Activated CD4-positive, alpha-beta T cell treated with anti-CD3 and anti-CD28 coated beads, Interleukin-2, amount 50 U/mL, for 1 hour (primary cell): ENCODE data around the gene ADRA2C.

Source experiments
- DNase-seq: peaks from one replicate; pipeline ENCODE4 v3.0.0-alpha.2; 2020

The ADRA2C gene

GRCh38 chr4:3780347-3781171 is 14.4 kb downstream of the ADRA2C start:
- no peak for DNase-seq

- DNase-seq: no peak
Observed at GRCh38 chr4:3781193-3781886, 15.2 kb downstream of the ADRA2C start.

- DNase-seq: no peak
Observed at GRCh38 chr4:3781997-3782930, 16.1 kb downstream of the ADRA2C start.

- no peak for DNase-seq
Observed at GRCh38 chr4:3783693-3784306, 17.6 kb downstream of the ADRA2C start.

GRCh38 chr4:3784454-3785291 is 18.5 kb downstream of the ADRA2C start:
- no peak for DNase-seq

GRCh38 chr4:3785292-3785565 is 19.0 kb downstream of the ADRA2C start:
- no peak for DNase-seq

DNA sequence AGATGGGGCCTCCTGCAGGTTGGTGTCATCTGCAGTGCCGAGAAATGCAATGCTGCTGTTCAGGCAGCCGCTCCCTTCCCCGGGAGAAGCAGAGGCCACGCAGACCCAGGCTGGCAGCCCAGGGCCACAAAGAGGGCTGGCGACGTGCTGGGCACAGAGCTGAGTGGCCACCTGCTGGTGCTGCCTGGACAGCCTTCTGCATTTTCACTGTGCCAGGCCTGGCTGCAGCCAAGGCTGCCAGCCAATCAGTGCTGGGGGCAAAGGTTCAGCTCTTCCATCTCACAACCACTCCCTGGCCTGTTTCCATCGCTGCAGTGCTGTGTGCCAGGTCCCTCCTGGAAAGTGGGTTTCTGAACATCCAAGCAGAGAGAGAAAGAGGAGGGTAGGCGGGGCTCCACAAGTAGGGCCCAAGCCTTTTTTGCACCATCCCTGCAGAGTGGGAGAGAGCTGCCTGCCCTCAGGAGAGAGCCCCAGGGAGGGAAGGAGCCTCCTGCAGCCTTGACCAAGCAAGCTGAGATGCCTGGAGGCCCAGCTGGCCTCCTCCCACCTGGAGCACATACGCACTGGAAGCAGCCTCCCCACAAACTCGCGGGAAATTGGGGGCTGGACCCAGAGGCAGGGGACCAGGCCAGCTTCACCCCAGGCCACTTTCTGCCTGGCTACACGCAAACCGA is 20.1 kb downstream of the ADRA2C start:
- DNase-seq: no peak

DNA sequence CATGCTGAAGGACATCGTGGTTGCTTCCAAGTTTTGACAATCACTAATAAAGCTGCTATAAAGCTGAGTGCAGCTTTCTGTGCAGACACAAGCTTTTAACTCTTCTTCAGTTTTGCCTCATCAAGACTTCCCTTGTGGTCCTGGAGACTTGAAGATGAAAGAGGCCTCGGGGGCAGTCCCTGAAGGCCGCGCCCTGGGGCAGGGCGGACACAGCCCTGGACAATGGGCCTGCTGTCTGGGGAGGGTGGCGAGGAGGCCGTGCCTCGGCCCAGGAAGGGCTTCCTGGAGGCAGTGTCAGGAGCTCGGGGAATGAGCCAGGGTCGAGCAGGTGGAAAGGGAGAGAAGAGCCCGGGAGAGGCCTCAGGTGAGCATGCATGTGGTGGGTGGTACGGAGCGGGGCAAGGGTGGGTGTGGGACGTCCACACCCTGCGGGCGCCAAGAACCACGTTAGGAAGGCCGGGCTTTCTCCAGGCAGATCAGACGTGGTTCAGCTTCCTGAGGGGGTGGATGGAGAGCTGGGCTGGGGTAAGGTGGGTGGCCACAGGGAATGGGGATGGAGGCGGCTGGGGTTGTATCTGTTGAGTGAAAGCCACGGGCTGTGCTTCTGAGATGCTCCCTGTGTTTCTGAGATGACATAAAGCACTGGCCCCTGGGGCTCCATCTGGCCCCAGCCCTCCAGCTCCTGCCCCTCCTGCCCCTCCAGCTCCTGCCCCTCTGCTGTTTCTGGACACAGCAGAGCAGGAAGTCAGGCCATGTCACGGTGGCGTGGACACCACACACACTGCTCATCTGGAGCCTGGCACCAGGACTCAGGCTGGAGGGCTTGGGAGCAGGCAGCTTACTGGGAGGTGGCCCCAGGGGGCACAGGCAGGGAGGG is 21.5 kb downstream of the ADRA2C start:
- no peak for DNase-seq

DNA sequence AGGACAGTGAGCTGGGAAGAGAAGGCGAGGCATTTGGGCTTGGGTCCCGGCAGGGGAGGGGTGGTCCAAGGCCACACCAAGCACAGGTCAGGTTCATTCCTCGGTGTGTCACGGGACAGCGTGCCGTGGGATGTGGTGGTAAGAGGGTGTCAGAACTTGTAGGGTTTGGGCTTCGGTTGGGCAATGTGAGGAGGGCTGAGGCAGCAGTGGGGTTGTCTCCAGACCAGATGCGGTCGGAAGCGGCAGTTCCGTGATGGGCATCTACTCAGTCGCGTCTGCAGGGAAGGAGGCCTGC is 22.1 kb downstream of the ADRA2C start:
- DNase-seq: no peak

GRCh38 chr4:3789587-3789986 is 23.4 kb downstream of the ADRA2C start:
- DNase-seq: no peak

- DNase-seq: no peak
Observed at GRCh38 chr4:3790006-3790561, 23.9 kb downstream of the ADRA2C start.

DNA sequence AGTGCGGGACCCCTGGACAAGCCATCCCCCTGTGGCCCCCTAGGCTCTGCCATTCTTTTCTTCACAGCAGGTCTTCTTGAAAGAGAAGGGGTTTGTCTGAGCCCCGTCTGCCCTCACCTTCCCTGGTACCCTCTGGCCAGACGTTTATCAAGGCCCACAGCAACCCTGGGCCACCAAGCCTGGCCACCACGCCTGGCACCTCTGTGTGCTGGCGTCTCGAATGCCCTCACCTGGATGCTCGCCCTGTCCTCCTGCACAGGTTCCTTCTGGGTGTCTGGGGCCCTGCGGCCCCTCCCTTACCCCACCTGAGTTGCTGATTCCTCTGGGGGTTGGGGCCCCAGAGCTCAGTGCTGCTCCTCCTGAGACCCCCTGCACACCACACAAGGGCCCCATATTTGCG is 25.1 kb downstream of the ADRA2C start:
- DNase-seq: no peak

DNA sequence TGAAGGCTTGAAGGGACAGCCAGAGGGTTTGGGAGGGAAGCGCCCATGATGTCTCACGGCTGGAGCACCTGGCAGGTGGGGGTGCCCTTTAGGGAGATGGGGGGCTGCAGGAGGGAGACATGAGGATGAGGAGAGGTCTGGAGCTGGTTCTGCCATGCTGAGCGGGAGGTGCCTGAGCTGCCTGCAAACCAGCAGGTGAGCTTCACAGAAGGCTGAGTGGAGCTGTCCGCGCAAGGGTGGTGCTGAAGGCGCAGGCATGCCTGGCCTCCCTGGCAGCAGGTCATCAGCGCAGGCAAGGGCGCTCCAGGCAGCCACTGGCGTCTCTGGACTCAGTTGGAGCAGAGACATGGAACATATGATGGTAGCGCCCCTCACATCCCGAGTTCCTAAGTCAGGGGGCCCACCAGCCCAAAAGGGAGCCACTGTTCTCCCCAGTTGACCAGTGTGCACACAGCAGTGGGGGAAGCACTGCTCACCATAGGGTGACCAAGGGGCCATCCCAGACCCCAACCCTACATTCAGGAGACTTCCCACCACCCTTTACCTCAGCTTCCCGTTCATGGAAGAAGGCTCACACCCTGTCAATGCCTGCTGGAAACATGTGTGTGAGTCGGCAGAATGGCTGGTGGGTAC is 25.8 kb downstream of the ADRA2C start:
- DNase-seq: no peak

DNA sequence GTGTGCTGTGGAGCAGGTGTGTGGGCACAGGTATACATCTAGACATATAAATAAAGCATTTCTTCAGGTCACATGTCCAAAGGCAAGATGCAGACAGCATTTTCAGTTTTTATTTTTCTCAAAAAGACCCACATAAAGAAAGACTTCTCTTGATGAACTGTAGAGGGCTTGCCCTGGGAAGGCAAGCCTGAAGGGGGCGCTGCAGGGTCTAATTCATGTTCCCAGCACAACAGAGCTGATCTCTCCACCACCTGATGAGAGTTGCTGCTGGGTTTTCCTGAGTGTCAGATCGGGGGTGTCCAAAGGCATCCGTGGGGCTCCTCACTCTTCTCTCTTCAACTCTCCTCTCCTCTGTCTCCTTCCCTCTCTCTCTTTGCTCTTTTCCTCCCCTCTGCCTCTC is 26.6 kb downstream of the ADRA2C start:
- no peak for DNase-seq

DNA sequence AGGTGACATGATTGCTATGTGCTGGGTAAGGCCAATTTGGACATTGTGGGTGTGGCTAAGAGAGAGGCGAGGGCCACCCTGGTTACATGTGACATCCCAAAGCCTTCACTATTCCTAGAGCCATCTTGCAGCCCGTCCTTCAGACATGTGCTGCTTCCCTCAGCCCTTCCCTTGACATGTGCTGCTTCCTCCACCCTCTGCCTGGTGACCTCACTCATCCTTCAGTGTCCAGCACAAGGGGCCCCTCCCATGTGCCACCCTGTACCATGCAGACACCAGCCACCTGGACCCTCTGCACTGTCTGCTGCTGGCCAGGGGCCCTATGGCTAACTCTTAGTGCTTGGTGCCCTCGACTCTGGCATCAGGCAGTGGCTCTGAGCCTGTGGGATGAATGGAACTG is 27.4 kb downstream of the ADRA2C start:
- no peak for DNase-seq

DNA sequence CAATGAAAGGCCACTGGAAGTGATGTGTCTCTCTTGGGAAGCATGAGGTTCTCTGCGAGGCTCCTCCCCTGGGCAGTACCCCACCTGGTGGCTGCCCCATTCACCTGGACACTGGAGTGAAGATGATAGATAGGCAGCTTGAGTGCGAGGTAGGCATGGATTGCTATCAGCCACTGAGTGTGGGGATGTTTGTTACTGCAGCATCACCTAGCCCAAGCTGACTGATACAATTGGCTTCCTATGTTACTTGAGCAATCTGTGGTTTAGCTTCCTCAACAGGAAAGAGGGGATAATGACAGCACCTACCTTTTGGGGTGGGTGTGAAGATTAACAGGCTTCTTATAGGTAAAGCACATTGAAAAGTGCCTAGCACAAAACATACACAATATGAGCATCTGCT is 30.8 kb downstream of the ADRA2C start:
- DNase-seq: no peak

GRCh38 chr4:3797831-3798790 is 31.9 kb downstream of the ADRA2C start:
- DNase-seq: no peak

DNA sequence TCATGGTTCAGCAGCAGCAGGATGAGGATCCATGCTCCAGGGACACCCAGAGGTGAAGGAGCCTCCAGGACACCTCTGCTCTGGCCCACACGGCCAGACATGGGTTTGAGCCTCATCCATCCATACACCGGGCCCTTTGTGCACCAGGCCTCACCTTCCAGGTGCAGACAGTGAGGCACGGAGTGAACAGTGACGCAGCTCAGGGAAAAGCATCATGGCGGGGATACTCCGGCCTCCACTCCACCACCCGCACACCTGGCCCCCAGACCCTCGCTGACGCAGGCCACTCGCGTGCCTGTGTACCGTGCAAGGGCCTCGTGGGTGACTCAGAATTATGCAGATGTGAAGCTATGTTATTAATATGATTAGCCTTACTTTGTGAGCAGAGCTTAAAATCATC is 33.3 kb downstream of the ADRA2C start:
- DNase-seq: no peak

DNA sequence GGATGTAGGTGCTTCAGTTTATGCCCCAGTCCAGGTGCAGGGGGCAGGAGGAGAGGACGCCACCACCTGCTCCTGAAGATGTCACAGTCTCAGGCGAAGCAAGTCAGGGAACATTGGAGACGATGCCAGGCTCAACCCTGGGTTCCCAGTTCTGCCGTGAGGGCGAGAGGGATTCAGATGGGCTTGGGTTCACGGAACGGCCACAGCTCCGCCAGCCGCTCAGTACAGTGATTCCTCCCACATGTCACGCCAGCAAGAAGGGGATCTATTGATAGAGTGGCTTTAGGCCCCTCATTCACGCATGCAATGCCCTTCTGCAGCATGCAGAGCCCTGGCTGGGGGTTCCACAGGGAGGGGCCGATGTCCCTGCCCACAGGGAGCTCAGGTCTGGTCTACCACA is 34.2 kb downstream of the ADRA2C start:
- DNase-seq: no peak
